MG63 (cell line): ENCODE data around the gene ZBTB32. TPM values are rescaled to one million over a fixed set of nuclear protein-coding genes. Genes with fewer than 3 reads are reported as not detected.
A peak's percentile ranks its signal among the peaks of the same experiment; 100 is the strongest.

Experiments used
- DNase-seq: peaks from one replicate; pipeline ENCODE4 v3.0.0-alpha.2; 2020
- H3K27me3 ChIP-seq: fragments of 250-450 bp; sonication (Bioruptor Pico); 2 replicates; pipeline ENCODE4 v1.5.1; 2020; ENCODE audit warnings: mild to moderate bottlenecking, moderate library complexity
- H3K36me3 ChIP-seq: fragments of 250-450 bp; sonication (Bioruptor Pico); 2 replicates; pipeline ENCODE4 v1.5.1; 2020; ENCODE audit warnings: mild to moderate bottlenecking, moderate library complexity
- H3K4me3 ChIP-seq: fragments of 250-450 bp; sonication (Bioruptor Pico); 2 replicates; pipeline ENCODE4 v1.5.1; 2020; ENCODE audit warnings: mild to moderate bottlenecking, moderate library complexity
- H3K9me3 ChIP-seq: fragments of 250-450 bp; sonication (Bioruptor Pico); 2 replicates; pipeline ENCODE4 v1.5.1; 2020; ENCODE audit warnings: mild to moderate bottlenecking, moderate library complexity
- total RNA-seq: library from RNA; depleted of rRNA; stranded (reverse); fragments of >200 nt; shearing (Covaris generic); gene quantifications from 2 replicates; pipeline ENCODE4 v1.2.3, GENCODE V29; 2014; ENCODE audit warnings: low replicate concordance

Gene ZBTB32
- total RNA-seq, 1 experiment from 2014 or later = not detected

- peaks cover 45% of the 10 kb centered on the region for H3K36me3 ChIP-seq
- DNase-seq = no peak
- H3K4me3 ChIP-seq = peak overlapping the region; percentile 62
- no peaks in the 10 kb centered on the region for H3K27me3 ChIP-seq
- H3K9me3 ChIP-seq = no peaks in the 10 kb centered on the region
Measured at GRCh38 chr19:35739275-35740107, 35.1 kb downstream of the ZBTB32 start.

- Histone ChIP-seq H3K4me3 (peak overlapping the region; percentile 62), H3K36me3 (peaks cover 41% of the 10 kb centered on the region), H3K27me3 (no peaks in the 10 kb centered on the region), H3K9me3 (no peaks in the 10 kb centered on the region)
- DNase-seq = no peak
Measured at GRCh38 chr19:35740108-35740422, 35.7 kb downstream of the ZBTB32 start.

GRCh38 chr19:35740423-35741202, 36.3 kb downstream of the ZBTB32 start:
- H3K36me3 ChIP-seq = peaks cover 40% of the 10 kb centered on the region
- H3K27me3 ChIP-seq = no peaks in the 10 kb centered on the region
- no peaks in the 10 kb centered on the region for H3K9me3 ChIP-seq
- peak overlapping the region; percentile 62 for H3K4me3 ChIP-seq
- peak; percentile 99 for DNase-seq

- Histone ChIP-seq H3K27me3 (no peaks in the 10 kb centered on the region), H3K36me3 (peaks cover 34% of the 10 kb centered on the region), H3K9me3 (no peaks in the 10 kb centered on the region), H3K4me3 (peak overlapping the region; percentile 62)
- no peak for DNase-seq
Measured at GRCh38 chr19:35741203-35741515, 36.8 kb downstream of the ZBTB32 start.

- Histone ChIP-seq H3K27me3 (no peaks in the 10 kb centered on the region), H3K4me3 (no peak within 1 kb of the TSS), H3K36me3 (peaks cover 23% of the 10 kb centered on the region), H3K9me3 (no peaks in the 10 kb centered on the region)
- DNase-seq = no peak
Measured at GRCh38 chr19:35742121-35742724, 37.9 kb downstream of the ZBTB32 start, which contains the start of gene IGFLR1. Gene IGFLR1 (minus strand): TSS chr19:35742452. CDS start chr19:35741180, 1,272 bp downstream.

- Histone ChIP-seq H3K36me3 (peaks cover 7% of the 10 kb centered on the region), H3K27me3 (no peaks in the 10 kb centered on the region), H3K9me3 (no peaks in the 10 kb centered on the region), H3K4me3 (peak overlapping the region; percentile 87)
- DNase-seq = no peak
Measured at GRCh38 chr19:35743640-35744429, 39.5 kb downstream of the ZBTB32 start.

GRCh38 chr19:35744430-35745327, 40.3 kb downstream of the ZBTB32 start:
- H3K9me3 ChIP-seq = no peaks in the 10 kb centered on the region
- H3K4me3 ChIP-seq = peak overlapping the region; percentile 87
- peaks cover 3% of the 10 kb centered on the region; the same call in 1 of the 2 replicates for H3K36me3 ChIP-seq
- no peaks in the 10 kb centered on the region for H3K27me3 ChIP-seq
- DNase-seq = peak; percentile 96

GRCh38 chr19:35745328-35746086, 41.1 kb downstream of the ZBTB32 start, which contains the start of the genes PSENEN and U2AF1L4:
Gene PSENEN (plus strand): TSS chr19:35745651. CDS start chr19:35745931, 280 bp downstream.
Gene U2AF1L4 (minus strand): TSS chr19:35745418. CDS start chr19:35745391, 27 bp downstream.
- Histone ChIP-seq H3K9me3 (no peaks in the 10 kb centered on the region), H3K4me3 (peak within 1 kb of the TSS; percentile 87), H3K27me3 (no peaks in the 10 kb centered on the region), H3K36me3 (peaks cover 3% of the 10 kb centered on the region; the same call in 1 of the 2 replicates)
- DNase-seq = peak; percentile 98

GRCh38 chr19:35746087-35746462, 41.7 kb downstream of the ZBTB32 start:
- Histone ChIP-seq H3K4me3 (peak overlapping the region; percentile 87), H3K27me3 (no peaks in the 10 kb centered on the region), H3K9me3 (no peaks in the 10 kb centered on the region), H3K36me3 (peaks cover 4% of the 10 kb centered on the region; the same call in 1 of the 2 replicates)
- DNase-seq = no peak

- Histone ChIP-seq H3K27me3 (no peaks in the 10 kb centered on the region), H3K36me3 (peaks cover 9% of the 10 kb centered on the region; the same call in 1 of the 2 replicates), H3K4me3 (peak overlapping the region; percentile 87), H3K9me3 (no peaks in the 10 kb centered on the region)
- no peak for DNase-seq
Measured at GRCh38 chr19:35746531-35746930, 42.2 kb downstream of the ZBTB32 start.

- Histone ChIP-seq H3K9me3 (no peaks in the 10 kb centered on the region), H3K27me3 (no peaks in the 10 kb centered on the region), H3K36me3 (peaks cover 22% of the 10 kb centered on the region), H3K4me3 (peak within 1 kb of the TSS; percentile 92)
- DNase-seq = peak; percentile 99
Measured at GRCh38 chr19:35748106-35749020, 44.0 kb downstream of the ZBTB32 start, which contains the start of gene LIN37. Gene LIN37 (plus strand): TSS chr19:35748576. CDS start chr19:35748725, 149 bp downstream.

GRCh38 chr19:35750167-35750566, 45.8 kb downstream of the ZBTB32 start:
- H3K4me3 ChIP-seq = no peak overlapping the region
- DNase-seq = no peak
- H3K27me3 ChIP-seq = no peaks in the 10 kb centered on the region
- no peaks in the 10 kb centered on the region for H3K9me3 ChIP-seq
- H3K36me3 ChIP-seq = peaks cover 30% of the 10 kb centered on the region

- no peak overlapping the region for H3K4me3 ChIP-seq
- DNase-seq = no peak
- H3K36me3 ChIP-seq = peaks cover 30% of the 10 kb centered on the region
Measured at GRCh38 chr19:35751839-35752745, 47.7 kb downstream of the ZBTB32 start.

More at GRCh38 chr19:35751839-35752745, 47.7 kb downstream of the ZBTB32 start:
- H3K27me3 ChIP-seq = no peaks in the 10 kb centered on the region
- H3K9me3 ChIP-seq = no peaks in the 10 kb centered on the region
